ENCODE results near the gene OGDH.
A peak's percentile ranks its signal among the peaks of the same experiment; 100 is the strongest.

The OGDH gene

GRCh38 chr7:44748948-44749731 lies 142.7 kb downstream of the OGDH start:
- peak; percentile 73 for DNase-seq

DNA sequence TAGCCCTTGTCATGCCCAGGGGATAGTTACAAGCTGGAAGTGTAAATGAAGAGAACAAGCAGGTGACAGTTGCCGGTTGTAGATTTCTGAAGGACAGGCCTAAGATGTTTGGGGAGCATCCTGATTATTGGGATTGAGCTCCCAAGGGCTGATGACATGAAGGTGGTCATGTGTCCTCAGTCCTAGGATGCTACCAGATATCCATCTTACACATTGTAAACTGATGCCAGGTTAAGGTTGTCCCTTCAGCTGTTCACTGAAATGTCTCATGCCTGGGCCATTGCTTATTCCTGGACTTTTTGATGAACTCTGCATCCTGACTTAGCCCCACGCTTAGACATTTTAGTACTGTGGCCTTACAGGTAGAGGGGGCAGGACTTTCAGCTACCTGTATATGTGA lies 143.6 kb downstream of the OGDH start:
- DNase-seq: no peak

- DNase-seq: no peak
Observed at GRCh38 chr7:44750424-44750823, 144.0 kb downstream of the OGDH start.

- DNase-seq: peak; percentile 70
Observed at GRCh38 chr7:44750921-44751571, 144.6 kb downstream of the OGDH start.

DNA sequence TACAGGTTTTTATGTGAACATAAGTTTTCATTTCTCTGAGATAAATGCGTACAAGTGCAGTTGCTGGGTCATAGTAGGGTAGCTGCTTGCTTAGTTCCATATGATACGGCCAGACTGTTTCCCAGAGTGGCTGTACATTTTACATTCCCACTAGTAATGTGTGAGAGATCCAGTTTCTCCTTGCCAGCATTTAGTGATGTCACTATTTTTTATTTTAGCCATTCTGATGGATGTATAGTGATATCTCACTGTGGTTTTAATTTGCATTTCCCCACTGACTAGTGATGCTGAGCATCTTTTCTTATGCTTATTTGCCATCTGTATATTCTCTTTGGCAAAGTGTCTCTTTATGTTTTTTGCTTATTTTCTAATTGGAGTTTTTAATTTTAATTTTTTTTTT lies 146.4 kb downstream of the OGDH start:
- DNase-seq: no peak

DNA sequence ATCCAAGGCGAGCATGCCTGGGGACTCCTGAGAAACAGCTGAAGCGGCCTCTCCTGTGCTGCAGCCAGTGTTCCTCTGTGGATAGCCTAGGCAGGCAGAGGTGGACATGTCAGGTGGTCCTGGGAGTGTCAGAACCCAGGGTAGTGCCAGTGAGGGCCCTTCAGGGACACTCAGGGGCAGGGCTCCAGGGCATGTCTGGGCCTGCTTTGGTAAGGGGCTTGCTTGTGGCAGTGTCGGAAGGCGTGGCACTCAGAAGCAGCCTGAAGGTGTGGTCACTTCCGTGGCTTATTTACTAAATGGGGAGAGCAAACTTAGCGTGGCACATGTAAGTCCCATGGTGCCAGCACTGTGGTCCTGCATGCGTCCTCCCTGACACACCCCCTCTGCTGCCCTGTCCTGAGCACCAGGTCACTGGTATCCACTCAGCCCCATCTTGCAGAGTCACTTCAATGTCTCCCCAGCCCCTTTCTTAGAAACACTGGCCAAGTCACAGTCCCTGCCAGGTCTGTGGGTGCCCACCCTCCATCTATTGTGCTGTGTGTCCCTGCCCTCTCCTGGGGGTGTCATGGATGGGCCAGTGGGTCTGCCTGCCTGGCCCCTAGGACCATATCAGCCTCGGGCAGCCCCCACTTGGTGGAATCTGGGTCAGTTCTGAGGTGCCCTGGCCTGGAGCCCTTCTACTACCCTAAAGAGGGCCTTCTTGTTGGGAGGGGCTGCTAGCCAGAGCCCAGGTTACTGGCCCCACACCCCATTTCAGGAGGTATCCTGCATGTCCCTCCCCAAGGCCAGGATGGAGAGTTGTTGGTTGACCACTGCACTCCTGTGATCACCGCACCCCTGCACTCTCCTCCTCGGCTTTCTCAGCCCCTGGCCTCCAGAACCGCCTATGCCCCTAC lies 148.6 kb downstream of the OGDH start:
- no peak for DNase-seq

GRCh38 chr7:44755698-44756627 lies 149.5 kb downstream of the OGDH start:
- no peak for DNase-seq

DNA sequence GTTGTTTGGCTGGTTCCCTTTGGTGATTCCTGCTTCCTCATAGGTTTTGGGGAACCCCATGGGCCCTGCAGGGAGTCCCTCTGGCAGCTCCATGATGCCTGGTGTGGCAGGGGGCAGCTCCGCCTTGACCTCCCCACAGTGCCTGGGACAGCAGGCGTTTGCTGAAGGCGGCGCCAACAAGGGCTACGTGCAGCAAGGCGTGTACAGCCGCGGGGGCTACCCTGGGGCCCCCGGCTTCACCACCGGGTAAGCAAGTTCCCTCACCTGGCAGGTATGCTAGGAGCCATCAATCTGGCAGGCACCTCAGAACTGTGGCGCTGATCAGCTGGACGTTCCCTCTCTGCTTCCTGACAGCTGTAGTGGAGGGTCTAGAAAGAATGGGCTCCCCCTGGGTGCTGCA lies 150.5 kb downstream of the OGDH start:
- DNase-seq: no peak

DNA sequence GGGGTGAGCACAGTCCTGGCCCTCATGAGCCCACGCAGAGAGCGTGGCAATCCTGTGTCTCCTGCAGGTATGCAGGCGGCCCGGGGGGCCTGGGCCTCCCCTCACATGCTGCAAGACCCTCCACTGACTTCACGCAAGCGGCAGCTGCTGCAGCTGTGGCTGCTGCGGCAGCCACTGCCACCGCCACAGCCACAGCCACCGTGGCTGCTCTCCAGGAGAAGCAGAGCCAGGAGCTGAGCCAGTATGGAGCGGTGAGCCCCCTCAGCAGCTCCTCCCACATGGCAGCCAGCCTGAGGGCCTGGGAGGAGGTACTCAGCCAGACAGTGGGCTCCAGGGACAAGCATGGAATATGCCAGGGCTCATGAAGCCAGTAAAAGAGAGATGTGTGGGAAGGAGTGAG lies 150.9 kb downstream of the OGDH start:
- DNase-seq: no peak

GRCh38 chr7:44757739-44758138 lies 151.3 kb downstream of the OGDH start:
- no peak for DNase-seq

All from RPMI8226 (cell line).